GM19467 (cell line): ENCODE results near the gene ANXA7.

Experiments used
- ATAC-seq: cut with Tn5 transposase; IDR thresholded peaks from one replicate; pipeline ENCODE4 v1.9.1; 2021; ENCODE audit warnings: mild to moderate bottlenecking, moderate library complexity; ENCODE audit not compliant: unreplicated experiment

ANXA7 gene

GRCh38 chr10:73413528-73414229 is at the start of gene ANXA7:
ANXA7 (minus strand) TSS chr10:73414058; CDS start chr10:73400856, 13,202 bp downstream.
- peak; percentile 90 for ATAC-seq

- ATAC-seq, result no peak
These were observed 47.0 kb upstream of the ANXA7 start for GRCh38 chr10:73460897-73461296.

- ATAC-seq, result no peak
These were observed 45.9 kb upstream of the ANXA7 start for GRCh38 chr10:73459683-73460314.

DNA sequence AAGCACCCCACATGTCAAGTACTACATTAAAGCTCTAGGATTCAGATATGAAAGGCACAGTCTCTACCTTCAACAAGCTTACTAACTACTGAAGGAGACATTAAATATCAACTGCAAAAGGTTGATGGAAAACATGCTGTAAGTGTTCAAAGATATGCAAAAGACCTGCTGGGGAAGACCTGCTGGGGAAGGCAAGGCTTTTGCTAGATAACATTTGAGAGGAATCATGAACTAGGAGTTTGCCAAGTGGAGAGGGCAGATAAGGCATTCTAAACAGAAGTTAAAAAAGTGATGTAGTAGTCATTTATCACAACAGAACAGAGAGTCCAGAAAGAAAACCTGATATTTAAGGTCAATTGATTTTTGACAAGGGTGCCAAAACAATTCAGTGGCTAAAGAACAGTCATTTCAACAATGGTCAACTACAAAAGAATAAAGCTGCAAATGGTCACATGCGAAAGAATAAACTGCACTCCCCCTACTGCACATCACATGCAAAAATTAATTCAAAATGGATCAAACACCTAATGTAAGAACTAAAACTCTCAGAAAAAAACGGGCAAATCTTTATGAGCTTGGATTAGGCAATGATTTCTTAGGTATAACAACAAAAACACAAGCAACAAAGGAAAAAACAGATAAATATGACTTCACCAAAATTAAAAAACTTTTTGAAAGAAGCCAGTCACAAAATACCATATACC is 42.5 kb upstream of the ANXA7 start:
- no peak for ATAC-seq

DNA sequence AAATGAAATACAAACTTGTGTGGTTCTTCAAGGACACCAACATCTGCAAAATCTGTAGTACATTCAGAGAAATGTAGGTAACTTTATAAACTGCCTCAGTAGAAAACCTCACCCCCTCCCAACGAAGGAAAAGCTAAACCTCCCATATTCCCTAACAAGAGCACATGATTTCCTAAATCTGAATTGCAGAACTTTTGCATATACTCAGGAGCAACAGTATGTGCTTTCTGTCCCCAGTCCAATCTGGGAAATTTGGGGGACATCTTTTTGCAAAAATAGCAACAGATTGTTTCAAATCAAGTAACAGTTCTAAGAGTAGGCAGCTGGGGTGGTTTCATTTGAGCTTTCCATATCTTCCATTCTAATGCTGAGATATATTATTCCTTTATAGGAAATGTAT is 35.3 kb upstream of the ANXA7 start:
- ATAC-seq, result no peak

DNA sequence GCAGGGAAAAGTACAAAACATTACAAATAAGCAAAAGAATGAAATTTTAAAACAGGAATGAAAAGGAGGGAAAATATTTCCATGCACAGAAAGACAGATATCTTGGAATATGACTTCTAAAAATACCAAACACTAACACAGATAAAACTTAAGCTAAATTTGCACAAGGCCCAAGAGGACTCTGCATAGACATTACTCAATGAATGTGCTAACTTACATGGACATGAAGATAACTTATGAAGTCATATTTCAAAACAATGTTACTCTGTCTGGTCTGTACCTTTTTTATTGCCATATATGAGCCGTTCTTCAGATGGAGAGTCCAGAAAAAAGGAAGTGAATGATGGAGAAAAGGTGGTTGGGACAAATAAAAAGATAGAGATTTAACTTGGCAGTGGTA is 34.5 kb upstream of the ANXA7 start:
- no peak for ATAC-seq

DNA sequence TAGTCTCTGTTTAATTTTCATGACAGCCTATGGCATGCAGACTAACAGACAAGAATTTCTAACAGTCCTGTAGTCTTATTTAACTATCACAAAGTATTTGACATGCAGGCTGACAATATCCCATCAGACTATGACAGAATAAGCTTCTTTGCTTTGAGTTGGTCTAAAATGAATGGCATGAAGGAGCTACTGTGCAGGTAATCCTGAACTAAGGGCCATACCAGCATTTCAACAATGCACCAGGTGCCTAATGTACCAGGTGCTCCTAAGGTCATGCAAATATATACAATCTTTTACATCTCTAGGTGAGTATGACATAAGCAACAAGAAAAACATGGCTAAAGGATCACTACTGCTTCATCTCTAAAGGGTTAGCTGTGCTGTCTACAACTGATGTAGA is 33.1 kb upstream of the ANXA7 start:
- no peak for ATAC-seq

DNA sequence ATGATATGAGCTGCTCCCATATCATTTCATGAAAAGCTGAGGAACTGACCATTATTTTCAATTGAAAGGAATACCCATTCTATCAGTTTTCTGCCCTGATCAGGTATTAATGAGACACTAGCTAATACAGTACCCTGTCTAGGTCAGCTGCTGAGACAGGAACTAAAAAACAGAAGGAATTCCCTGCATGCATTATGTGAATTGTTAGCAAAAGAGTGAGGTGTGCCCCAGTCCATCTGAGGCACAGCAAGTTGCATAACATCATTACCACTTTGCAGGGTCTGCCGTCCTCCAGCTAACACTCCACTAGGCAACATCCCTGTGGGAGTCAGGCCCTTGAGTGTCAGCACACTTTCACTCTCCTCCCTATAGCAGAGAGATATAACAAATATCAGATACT is 30.6 kb upstream of the ANXA7 start:
- no peak for ATAC-seq

- ATAC-seq, result no peak
These were observed 25.9 kb upstream of the ANXA7 start for GRCh38 chr10:73439605-73440312.

- no peak for ATAC-seq
These were observed 25.2 kb upstream of the ANXA7 start for GRCh38 chr10:73439055-73439454.

GRCh38 chr10:73433538-73433867 is 19.6 kb upstream of the ANXA7 start, which contains the start of gene MSS51:
MSS51 (minus strand) TSS chr10:73433561; CDS start chr10:73428284, 5,277 bp downstream.
- ATAC-seq, result no peak

- ATAC-seq, result no peak
These were observed 19.0 kb upstream of the ANXA7 start for GRCh38 chr10:73432646-73433537.

DNA sequence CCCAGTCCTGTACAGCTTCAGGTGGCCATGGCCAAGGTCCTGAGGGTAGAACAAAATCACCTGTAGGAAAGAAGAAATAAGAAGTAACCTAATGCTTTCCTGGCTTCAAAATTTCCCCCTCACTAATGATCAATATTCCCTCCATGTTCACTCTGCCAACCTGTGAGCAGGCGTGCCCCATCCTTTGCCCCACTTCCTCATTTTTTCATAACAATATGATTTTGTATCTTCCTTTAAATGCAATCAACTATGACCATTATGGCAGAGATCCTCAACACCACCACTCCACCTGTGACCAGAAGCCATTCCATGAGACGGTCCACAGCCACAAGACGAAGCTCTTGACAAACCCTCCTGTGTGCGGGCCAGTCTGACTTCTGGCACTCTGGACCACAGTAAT is 12.5 kb upstream of the ANXA7 start:
- ATAC-seq, result no peak

GRCh38 chr10:73424478-73424877 is 10.6 kb upstream of the ANXA7 start:
- no peak for ATAC-seq

DNA sequence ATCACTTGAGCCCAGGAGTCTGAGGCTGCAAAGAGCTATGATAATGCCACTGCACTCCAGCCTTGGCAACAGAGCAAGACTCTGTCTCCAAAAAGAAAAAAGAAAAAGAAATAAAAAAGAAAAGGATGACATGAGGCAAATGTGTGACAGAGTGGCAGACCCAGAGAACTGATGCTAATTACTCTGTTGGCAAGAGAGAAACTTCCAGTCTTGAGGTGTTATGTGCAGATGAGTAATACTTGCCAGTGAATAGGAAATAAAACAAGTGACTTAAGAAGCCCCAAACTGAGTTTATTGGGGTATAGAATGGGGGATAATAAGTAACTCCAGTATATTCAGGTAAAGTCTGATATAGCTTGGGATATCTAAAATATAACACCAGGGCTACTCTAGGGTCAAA is 9.5 kb upstream of the ANXA7 start:
- no peak for ATAC-seq

DNA sequence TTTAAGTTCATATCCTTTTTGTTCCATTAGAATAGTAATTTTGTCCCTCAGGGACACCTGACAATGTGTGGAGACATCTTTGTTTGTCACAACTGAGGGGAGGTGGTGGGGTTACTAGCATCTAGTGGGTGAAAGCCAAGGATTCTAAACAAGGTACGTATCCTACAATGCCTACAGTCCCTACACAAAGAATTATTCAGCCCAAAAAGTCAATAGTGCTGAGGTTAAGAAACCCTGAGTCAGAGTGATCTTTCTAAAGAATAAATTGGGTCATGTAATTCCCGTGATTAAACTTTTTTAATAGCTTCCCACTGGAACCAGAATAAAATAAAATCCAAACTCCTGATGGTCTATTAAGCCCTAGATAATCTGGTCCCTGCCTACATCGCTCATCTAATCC is 2.7 kb upstream of the ANXA7 start:
- no peak for ATAC-seq

- peak; percentile 17 for ATAC-seq
These were observed 530 bp upstream of the ANXA7 start for GRCh38 chr10:73414230-73414945.

- peak; percentile 27 for ATAC-seq
These were observed 740 bp downstream of the ANXA7 start for GRCh38 chr10:73413108-73413527.

- no peak for ATAC-seq
These were observed 3.0 kb downstream of the ANXA7 start for GRCh38 chr10:73410897-73411296.

DNA sequence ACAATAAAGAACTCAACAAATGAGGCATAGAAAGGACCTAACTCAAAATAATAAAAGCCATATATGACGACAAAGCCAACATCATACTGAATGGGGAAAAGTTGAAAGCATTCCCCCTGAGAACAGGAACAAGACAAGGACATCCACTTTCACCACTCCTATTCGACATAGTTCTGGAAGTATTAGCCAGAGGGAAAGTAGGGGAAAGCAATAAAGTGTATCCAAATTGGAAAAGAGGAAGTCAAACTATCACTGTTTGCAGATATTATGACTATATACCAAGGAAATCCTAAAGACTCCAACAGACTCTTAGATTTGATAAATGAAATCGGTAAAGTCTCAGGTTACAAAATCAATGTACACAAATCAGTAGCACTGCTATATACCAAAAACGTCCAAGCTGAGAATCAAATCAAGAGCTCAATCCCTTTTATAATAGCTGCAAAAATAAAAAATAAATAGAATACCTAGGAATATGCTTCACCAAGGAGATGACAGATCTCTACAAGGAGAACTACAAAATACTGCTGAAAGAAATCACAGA is 4.8 kb downstream of the ANXA7 start:
- no peak for ATAC-seq
